Fibroblast of skin of left biceps (primary cell): ENCODE data around the gene C7orf25.
"Not testable (repeated sequence)": the region's sequence is repeated elsewhere in the genome, so short reads cannot be mapped to it uniquely, and the experiment has no call there.

Experiments used
- DNase-seq, 2 experiments: peaks; one replicate each; pipeline ENCODE4 v3.0.0-alpha.2; 2013; ENCODE audit warnings: low read depth in 2 of 2

Gene C7orf25

DNA sequence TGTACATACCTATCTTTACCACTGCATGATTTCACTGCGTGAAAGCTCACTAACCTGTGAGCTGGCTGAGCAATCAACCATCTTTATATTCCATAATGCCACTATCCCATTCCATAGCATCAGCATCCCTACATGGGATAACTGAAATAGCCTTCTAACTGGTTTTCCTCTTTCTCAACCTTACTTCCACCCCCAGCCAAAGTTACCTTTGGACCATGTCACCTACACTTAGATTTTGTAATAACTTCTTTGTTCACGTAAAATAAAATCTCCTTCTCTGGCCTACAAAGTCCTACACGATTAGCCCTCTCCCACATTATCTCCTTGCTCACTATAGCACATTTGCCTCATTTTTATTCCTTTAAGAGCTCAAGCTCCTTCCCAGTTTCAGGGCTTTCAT, 17.6 kb upstream of the C7orf25 start:
- DNase-seq = no peak

DNA sequence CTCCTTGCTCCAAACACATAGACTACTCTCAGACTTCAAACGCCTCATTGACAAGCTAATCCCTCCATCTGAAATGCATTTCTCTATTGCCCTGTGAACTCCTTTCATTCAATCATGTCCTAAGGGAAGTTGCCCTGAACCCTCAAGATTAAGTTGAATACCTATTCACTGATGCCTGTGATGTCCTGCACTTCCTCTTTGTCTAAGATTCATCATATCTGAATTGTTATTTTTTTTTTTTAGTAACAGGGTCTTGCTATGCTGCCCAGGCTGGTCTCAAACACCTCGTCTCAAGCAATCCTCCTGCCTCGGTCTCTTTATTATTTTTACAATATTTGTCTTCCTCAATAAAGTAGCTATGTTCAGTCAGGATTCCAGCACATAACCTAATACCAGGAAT, 16.9 kb upstream of the C7orf25 start:
- no peak for DNase-seq

DNA sequence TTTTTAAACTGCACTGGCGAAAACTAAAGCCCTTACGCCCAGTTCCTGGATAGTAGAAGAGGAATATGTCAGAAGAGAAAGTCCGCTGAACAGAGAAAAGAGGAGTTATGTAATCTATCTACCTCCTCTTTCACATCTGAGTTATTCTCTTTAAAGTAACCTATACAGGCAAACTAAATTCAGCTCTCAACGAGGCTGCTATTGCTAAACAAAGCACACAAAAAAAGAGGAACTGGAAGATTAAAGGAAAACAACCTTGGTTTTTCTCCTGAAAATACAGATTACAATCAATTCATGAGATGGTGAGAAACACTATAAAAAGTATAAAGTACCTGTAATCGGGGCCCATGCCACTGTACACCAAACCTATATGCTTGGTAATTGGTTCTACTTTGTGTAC, 14.3 kb upstream of the C7orf25 start:
- no peak for DNase-seq

DNA sequence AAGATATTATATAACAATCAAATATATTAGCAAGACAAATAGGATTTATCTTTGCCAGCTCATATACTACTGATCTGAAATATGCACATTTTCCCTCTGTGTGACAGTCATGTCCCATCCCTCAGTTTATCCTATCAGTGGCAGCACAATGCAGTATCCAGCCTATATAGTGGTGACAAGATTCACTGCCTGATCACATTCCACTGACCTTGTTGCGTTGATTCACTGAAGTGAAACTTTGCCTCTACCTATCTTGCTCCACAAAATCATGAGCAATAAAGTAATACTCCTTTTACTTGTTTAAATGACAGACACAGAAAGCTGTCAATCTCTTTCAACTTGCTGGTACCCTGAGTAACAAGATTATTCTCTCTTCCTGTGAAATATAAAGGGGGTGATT, 13.8 kb upstream of the C7orf25 start:
- DNase-seq = no peak

DNA sequence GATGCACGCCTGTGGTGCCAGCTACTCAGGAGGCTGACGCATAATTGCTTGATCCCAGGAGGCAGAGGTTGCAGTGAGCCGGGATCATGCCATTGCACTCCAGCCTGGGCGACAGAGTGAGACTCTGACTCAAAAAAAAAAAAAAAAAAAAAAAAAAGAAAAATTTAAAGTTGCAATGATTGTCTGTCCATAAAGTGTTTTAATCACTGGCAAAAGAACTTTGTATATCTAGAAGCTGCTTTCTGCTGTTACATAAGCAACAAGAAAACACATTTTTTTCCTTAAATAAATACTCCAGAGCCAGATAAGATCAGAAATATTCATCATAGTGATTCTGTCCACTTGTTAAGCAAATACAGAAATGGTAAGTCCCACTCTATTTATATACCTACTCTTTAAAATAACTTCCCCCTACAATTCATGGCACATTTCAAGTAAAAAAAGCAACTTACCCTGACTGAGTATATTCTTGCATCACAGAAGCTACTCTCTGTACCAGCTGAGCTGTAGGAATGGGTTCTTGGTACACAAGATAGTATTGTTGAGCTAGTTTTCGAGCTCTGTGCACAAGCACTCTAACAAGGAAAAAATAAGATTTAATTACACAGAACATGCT, 12.5 kb upstream of the C7orf25 start:
- DNase-seq = no peak

DNA sequence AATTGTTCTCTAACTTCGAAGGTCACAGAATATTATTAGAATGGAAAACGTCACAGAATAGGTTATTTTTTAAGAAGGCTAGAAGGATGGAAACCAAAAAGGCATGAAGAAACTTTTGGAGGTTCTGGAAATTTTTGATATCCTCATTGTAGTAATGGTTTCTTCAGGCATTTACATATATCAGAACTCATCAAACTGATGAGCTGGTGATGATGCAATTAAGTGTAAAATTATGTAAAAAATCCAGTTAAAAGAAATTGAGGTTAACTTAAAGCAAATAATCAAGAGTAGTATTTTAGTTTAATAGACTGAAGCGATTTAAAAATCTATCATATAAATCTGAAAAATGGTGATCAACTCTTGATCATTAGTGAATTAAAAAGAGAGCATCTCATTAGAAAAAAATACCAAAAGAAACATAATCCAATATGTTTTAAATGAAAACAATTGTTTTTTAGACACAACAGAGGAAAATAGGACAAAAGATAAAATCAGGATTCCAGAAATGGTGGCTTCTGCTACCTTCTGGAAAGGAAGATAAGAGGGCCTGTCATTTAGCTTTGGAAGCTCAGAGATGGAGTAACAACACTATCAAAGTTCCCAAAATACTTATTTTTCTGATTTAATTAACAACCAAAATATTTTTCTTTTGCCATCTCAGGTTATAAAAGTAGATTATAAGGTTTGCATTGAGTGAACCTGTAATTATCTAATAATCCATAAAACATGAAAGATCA, 10.3 kb upstream of the C7orf25 start:
- no peak for DNase-seq

DNA sequence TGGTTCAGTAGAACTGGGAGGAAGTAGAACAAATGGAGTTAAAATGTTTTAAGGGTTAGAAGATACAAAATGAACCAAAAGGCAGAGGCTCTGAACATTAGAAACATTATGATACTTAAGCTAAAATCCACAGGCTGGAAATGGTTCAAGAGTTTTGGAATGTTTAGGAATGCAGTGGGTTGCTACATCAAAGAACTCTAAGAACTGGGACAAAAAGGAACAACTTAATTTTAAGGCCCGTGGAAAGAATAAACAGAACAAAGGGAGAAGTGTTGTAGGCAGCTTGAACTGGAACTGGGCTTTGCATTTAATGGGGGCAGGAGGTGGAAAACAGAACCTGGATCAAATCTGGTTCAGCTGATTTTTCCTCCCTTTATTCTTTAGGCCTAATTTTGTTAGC, 3.5 kb upstream of the C7orf25 start:
- DNase-seq = peak in 1 of 2 experiments; percentile 37

DNA sequence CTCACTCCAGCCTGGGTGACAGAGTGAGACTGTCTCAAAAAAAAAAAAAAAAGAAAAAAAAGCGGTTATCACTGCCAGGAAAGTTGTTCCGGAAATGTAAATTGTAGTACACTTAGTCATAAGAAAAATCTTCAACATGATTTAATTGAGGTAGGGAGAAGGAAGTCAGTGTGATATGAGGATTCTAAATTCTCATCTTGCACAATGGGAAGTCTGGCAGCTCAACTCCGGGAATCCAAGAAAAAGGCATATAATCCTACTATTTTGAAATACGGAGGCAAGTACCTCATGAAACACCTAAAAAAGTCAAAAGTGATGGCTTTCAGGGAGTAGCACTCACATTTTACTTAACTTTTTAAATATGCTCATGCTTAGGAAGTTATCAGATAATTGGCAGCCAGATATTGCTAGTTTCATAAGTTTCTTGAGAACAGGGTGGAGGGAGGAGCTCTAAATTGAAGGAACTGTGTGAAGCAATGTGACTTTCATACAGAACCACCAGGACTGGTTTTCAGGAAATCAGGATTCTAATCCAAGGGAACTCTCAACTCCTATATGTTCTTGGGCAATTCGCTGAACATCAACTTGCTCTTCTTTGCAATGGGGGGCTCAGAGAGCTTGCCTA, 2.7 kb upstream of the C7orf25 start:
- DNase-seq = peak in 1 of 2 experiments; percentile 35

DNA sequence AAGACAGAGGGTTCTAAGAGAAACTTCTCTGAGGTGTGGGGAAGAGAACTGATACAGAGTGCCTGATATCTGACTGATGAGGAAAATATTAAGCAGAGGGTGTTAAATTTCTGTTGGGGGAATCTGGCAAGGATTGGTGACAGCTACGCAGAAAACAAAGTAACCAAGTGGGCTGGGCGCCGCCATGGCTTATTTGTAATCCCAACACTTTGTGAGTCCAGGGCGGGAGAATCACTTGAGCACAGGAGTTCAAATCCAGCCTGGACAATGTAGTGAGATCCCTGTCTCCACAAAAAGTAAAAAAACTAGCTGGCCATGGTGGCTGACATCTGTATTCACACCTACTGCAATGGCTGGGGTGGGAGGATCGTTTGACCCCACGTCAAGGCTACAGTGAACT, 2.1 kb upstream of the C7orf25 start:
- DNase-seq = no peak

DNA sequence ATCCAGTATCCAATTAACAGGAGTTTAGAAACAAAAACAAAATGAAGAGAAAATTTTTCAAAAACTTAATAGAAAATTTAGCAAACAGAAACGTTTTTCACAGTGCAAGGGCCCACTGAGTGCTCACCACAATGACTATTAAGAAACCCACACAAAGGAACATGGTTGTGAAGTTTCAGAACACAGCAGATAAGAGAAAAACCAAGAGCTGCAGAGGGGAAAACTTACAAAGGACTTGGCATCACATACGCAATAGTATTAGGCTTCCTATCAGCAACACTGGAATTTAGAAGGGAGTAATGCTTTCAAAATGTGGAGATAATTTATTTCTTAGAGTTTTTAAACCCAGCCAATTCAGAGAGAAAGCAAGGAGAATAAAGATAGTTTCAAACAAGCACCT, 1.7 kb upstream of the C7orf25 start:
- no peak for DNase-seq

DNA sequence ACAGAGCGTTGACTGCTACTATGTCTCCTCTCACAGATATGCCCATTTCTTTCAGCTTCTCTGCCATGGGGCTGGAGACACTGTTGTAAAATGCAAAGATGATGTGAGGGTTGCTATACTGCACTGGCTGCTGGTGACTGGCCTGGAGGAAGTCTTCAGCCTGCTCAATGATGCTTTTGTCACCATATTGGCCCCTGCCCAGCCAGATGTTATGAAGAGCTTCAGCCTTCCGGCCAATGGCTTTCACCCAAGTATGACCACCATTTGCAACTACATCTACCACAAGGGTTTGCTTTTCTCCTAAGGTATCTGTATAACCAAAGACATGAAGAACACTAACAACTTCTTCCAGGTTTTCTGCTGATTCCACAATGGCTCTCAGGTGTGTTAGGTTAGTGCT, 1.6 kb downstream of the C7orf25 start:
- no peak for DNase-seq

DNA sequence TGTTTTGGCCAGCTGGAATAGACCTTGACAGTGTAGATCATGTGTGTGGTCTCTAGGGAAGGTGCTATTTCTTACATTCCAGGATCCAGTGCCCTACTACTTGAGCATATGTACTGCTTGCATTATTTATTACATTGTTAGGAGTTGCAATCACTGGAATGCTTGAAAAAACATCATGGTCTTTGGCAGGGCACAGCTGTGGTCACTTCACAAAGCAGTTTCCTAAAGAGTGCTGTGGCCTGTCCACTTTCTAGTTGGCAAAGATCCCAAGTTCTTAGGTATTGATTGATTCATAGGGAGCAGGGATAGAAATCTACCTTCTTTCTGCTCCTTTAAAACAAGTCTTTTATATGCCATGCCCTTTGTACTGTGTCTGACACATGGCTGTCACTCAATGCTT, 4.6 kb downstream of the C7orf25 start:
- no peak for DNase-seq

DNA sequence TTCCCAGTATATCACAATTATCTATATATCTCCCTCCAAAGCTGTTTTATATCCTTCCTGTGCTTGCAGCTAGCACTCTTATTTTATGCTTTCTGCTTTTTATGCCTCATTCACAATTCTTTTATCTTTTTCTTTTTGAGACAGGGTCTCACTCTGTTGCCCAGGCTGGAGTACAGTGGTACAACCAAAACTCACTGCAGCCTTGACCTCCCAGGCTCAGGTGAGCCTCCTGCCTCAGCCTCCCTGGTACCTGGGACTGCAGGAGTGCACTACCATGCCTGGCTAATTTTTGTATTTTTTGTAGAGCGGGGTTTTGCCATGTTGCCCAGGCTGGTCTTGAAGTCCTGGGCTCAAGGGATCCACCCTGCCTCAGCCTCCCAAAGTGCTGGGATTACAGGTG, 5.7 kb downstream of the C7orf25 start:
- no peak for DNase-seq

DNA sequence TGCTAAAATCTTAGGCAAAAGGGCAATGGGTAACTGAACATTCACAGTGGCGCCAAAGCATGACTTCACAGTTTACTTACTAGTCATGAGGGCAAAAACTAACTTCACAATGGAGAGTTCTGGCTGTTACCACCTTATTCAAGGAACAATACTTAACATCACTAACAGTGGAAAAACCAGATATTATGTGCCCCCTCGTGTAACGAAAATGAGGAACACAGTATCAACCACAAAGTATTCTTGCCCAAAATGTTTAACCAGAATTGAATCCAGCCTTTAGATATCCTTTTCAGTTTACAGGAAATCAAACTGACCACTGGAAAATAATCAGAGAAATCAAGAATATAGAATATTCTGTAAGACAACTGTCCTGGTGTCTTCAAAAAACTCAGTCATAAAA, 9.5 kb downstream of the C7orf25 start:
- no peak for DNase-seq

DNA sequence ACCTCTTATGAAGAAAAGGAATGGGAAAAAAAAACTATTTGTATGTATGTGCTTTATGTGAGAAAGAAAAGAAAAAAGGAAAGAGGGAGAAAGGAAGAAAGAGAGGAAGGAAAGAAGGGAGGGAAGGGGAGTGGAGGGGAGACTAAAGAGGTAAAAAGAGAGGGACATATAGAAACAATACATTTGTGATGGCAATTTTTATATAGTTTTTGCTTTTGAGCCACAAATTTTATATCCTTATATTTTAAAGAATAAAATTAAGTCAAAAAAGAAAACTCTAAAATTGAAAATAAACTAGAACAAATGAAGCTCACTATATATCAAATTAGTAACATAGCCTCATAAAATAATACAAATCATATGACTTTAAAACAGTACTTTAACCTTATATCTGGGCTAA, 11.0 kb downstream of the C7orf25 start:
- no peak for DNase-seq

DNA sequence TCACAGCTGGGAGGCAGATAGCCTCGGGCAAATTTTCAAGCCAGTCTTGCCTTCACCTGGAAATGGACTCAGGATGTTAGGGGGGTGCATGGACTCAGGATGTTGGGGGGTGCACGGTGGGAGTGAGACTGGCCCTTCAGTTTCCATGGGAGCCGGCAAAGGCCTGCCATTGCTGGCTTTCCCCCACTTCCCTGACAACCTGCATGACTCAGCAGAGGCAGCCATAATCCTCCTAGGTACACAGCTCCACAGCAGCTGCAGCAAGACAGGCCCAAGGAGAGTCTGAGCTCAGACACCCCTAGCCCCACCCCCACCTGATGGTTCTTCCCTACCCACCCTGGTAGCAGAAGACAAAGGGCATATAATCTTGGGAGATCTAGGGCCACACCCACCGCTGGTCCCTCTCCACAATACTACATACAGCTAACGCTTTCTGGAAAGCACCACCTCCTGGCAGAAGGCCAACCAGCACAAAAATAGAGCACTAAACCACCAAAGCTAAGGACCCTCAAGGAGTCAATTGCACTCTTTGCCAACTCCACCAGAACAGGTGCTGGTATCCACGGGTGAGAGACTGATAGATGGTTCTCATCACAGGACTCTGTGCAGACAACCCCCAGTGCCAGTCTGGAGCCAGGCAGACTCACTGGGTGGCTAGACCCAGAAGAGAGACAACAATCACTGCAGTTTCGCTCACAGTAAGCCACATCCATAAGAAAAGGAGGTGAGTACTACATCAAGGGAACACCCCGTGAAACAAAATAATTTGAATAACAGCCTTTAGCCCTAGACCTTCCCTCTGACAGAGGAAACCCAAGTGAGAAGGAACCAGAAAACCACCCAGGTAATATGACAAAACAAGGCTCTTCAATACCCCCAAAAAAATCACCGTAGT, 18.3 kb downstream of the C7orf25 start:
- DNase-seq = no peak

DNA sequence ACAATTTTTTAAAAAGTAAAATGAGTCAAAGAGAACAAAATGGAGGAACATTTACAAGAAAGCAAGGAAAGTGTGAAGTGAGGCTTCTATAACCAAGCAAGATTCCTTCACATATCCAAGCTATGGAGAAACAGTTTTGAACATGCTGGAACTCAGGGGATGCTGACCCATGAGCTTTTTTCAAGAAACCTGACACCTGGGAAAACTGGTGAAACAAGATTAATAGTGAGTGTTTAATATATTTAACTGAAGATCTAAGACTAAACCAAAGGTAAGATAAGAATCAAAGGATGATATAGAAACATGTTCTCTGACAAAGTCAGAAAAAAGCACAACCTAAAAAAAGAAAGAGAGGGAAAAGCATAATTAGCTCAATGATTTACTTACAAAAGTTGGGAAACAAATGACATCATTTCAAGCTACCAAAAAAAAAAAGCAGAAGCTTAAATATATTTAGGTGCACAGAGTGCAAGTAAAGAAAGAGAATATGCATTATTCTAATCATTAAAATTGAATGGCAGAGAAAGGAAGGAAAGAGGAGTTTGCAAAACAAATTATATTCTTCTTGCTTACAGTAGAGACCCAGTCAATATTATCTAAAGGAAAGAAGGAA, 24.9 kb downstream of the C7orf25 start:
- no peak for DNase-seq

DNA sequence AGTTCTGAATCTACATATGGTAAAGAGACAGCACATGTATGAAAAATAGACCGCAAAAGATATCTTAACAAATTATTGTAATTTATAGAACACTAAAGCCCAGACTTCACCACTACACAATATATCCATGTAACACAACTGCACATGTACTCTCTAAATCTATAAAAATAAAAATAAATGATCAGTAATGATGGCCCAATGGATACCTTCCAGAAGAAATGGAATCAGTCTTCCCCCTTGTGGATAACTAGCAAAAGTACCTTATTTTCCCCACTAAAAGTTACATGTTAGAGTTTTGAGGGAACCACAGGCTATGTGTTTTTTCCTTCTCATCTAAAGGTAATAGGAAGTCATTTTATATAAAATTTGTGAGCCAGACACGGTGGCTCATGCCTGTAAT, 25.7 kb downstream of the C7orf25 start:
- no peak for DNase-seq

DNA sequence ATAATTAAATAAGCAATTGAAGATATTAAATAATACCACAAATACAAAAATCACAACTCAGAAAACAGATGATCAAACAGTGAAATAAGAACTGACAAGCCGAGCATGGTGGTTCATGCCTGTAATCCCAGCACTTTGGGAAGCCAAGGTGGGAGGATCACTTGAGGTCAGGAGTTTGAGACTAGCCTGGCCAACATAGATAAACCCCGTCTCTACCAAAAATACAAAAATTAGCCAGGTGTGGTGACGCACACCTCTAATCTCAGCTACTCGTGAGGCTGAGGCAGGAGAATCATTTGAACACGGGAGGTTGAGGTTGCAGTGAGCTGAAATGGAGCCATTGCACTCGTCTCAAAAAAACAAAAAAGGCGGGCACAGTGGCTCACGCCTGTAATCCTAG, 26.7 kb downstream of the C7orf25 start:
- not testable (repeated sequence) for DNase-seq

DNA sequence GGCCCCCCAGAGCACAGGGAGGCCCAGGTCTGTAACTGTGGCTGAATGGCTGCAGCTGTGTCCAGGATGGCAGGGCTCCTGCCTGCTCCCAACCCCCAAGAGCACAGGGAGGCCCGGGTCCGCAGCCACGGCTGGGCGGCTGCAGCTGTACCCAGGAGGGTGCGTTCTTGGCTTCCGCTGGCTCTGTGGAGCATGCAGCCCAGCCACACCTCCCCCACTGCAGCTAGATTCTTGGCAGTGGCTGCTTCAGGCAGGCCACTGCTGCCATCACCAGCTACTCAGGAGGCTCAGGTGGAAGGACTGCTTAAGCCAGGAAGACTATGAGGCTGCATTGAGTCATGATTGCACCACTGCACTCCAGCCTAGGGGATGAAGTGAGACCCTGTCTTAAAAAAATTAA, 27.9 kb downstream of the C7orf25 start:
- DNase-seq = no peak

DNA sequence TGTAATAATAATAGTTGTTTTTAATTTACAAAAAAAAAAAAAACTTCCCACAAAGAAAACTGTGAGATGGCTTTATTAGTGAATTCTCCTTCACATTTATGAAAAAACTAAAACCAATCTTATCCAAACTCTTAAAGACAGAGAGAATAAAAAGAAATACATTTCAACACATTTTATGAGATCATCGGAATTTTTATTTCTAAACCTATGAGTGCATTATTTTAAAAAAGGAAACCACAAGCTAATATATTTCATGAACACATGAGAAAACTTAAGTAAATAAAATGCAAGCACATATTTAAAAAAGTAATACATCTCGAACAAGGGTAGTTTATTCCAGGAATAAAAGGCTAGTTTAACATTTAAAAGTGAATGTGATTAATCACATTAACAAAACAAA, 31.5 kb downstream of the C7orf25 start:
- DNase-seq = no peak

DNA sequence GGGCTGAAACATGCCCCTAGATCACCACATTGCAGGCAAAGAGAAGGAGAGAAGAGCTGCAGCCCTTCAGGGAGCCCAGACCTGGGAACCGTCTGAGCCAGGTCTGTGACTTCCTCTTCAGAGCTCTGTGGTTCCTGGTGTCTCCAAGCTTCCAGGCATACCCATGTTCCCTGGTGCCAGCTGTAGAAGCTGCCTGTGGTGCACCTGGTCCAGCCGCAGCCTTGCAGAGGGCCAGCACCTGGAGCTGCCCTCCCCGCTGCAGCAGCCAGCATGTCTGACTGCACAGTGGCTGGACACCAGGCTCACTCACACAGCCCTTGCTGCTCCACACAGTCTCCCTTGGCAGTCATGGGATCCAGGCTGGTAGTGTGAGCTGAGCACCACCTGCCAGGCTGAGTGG, 33.6 kb downstream of the C7orf25 start:
- no peak for DNase-seq
